ENCODE results near the gene PLCZ1. TPM values are rescaled to one million over a fixed set of nuclear protein-coding genes. Genes with fewer than 3 reads are reported as not detected.

PLCZ1 gene
- total RNA-seq, 2 experiments from 2014 or later = not detected

- no peaks in the 10 kb centered on the region for H3K9me3 Mint-ChIP-seq
- no peaks in the 10 kb centered on the region for H3K4me1 Mint-ChIP-seq (ENCODE audit: low read depth)
- CTCF ChIA-PET = no interaction called here
- no peak for DNase-seq
- H3K27me3 Mint-ChIP-seq (ENCODE audit: low read depth) = no peaks in the 10 kb centered on the region
- no peak overlapping the region for H3K4me3 Mint-ChIP-seq
- intact Hi-C loops (cut with micrococcal nuclease) = no loop called here
- H3K36me3 Mint-ChIP-seq (ENCODE audit: low read depth) = no peaks in the 10 kb centered on the region
- H3K27ac Mint-ChIP-seq = no peak overlapping the region
Measured at GRCh38 chr12:18747895-18748294, 10.1 kb upstream of the PLCZ1 start.

- Mint-ChIP-seq H3K27me3 (ENCODE audit: low read depth) (no peaks in the 10 kb centered on the region), H3K27ac (no peak overlapping the region), H3K4me1 (ENCODE audit: low read depth) (no peaks in the 10 kb centered on the region), H3K36me3 (ENCODE audit: low read depth) (no peaks in the 10 kb centered on the region), H3K4me3 (no peak overlapping the region), H3K9me3 (peaks cover 2% of the 10 kb centered on the region)
- CTCF ChIA-PET = no interaction called here
- DNase-seq = no peak
- intact Hi-C loops (cut with micrococcal nuclease) = no loop called here
Measured at GRCh38 chr12:18731156-18731555, 6.7 kb downstream of the PLCZ1 start.

GRCh38 chr12:18723752-18724151, 14.1 kb downstream of the PLCZ1 start:
- no peak for DNase-seq
- Mint-ChIP-seq H3K27me3 (ENCODE audit: low read depth) (no peaks in the 10 kb centered on the region), H3K36me3 (ENCODE audit: low read depth) (no peaks in the 10 kb centered on the region), H3K9me3 (peaks cover 2% of the 10 kb centered on the region), H3K4me1 (ENCODE audit: low read depth) (no peaks in the 10 kb centered on the region), H3K27ac (no peak overlapping the region), H3K4me3 (no peak overlapping the region)
- intact Hi-C loops (cut with micrococcal nuclease) = no loop called here
- CTCF ChIA-PET = no interaction called here

GRCh38 chr12:18721452-18721851, 16.4 kb downstream of the PLCZ1 start:
- intact Hi-C loops (cut with micrococcal nuclease) = no loop called here
- H3K9me3 Mint-ChIP-seq = peaks cover 3% of the 10 kb centered on the region
- no peaks in the 10 kb centered on the region for H3K4me1 Mint-ChIP-seq (ENCODE audit: low read depth)
- H3K27ac Mint-ChIP-seq = no peak overlapping the region
- no peaks in the 10 kb centered on the region for H3K36me3 Mint-ChIP-seq (ENCODE audit: low read depth)
- no peaks in the 10 kb centered on the region for H3K27me3 Mint-ChIP-seq (ENCODE audit: low read depth)
- CTCF ChIA-PET = no interaction called here
- no peak for DNase-seq
- H3K4me3 Mint-ChIP-seq = no peak overlapping the region

- CTCF ChIA-PET = no interaction called here
- Mint-ChIP-seq H3K27me3 (ENCODE audit: low read depth) (no peaks in the 10 kb centered on the region), H3K4me3 (no peak overlapping the region), H3K9me3 (peaks cover 3% of the 10 kb centered on the region), H3K4me1 (ENCODE audit: low read depth) (no peaks in the 10 kb centered on the region), H3K27ac (no peak overlapping the region), H3K36me3 (ENCODE audit: low read depth) (no peaks in the 10 kb centered on the region)
- no peak for DNase-seq
- intact Hi-C loops (cut with micrococcal nuclease) = no loop called here
Measured at GRCh38 chr12:18720690-18721089, 17.1 kb downstream of the PLCZ1 start.

- H3K36me3 Mint-ChIP-seq (ENCODE audit: low read depth) = no peaks in the 10 kb centered on the region
- H3K4me1 Mint-ChIP-seq (ENCODE audit: low read depth) = no peaks in the 10 kb centered on the region
- CTCF ChIA-PET = no interaction called here
- peaks cover 1% of the 10 kb centered on the region for H3K9me3 Mint-ChIP-seq
- no peak overlapping the region for H3K27ac Mint-ChIP-seq
- intact Hi-C loops (cut with micrococcal nuclease) = no loop called here
- H3K27me3 Mint-ChIP-seq (ENCODE audit: low read depth) = no peaks in the 10 kb centered on the region
- H3K4me3 Mint-ChIP-seq = no peak overlapping the region
- no peak for DNase-seq
Measured at GRCh38 chr12:18719922-18720510, 17.8 kb downstream of the PLCZ1 start.

GRCh38 chr12:18718462-18718861, 19.4 kb downstream of the PLCZ1 start:
- Mint-ChIP-seq H3K27ac (no peak overlapping the region), H3K4me3 (no peak overlapping the region), H3K36me3 (ENCODE audit: low read depth) (no peaks in the 10 kb centered on the region), H3K9me3 (peaks cover 1% of the 10 kb centered on the region), H3K4me1 (ENCODE audit: low read depth) (no peaks in the 10 kb centered on the region), H3K27me3 (ENCODE audit: low read depth) (no peaks in the 10 kb centered on the region)
- no peak for DNase-seq
- CTCF ChIA-PET = interaction anchor here (0.5 kb wide), 1 partner anchor 468 kb away, joined by 3 read pairs; no protein-coding TSS in a partner anchor
- intact Hi-C loops (cut with micrococcal nuclease) = no loop called here

GRCh38 chr12:18716236-18716635, 21.6 kb downstream of the PLCZ1 start:
- no peaks in the 10 kb centered on the region for H3K27me3 Mint-ChIP-seq (ENCODE audit: low read depth)
- CTCF ChIA-PET = no interaction called here
- H3K36me3 Mint-ChIP-seq (ENCODE audit: low read depth) = no peaks in the 10 kb centered on the region
- intact Hi-C loops (cut with micrococcal nuclease) = no loop called here
- no peak for DNase-seq
- H3K27ac Mint-ChIP-seq = no peak overlapping the region
- no peak overlapping the region for H3K4me3 Mint-ChIP-seq
- H3K4me1 Mint-ChIP-seq (ENCODE audit: low read depth) = no peaks in the 10 kb centered on the region
- peaks cover 1% of the 10 kb centered on the region for H3K9me3 Mint-ChIP-seq

GRCh38 chr12:18706798-18707197, 31.0 kb downstream of the PLCZ1 start:
- CTCF ChIA-PET = no interaction called here
- Mint-ChIP-seq H3K36me3 (ENCODE audit: low read depth) (no peaks in the 10 kb centered on the region), H3K9me3 (peaks cover 6% of the 10 kb centered on the region)

GRCh38 chr12:18703911-18704310, 33.9 kb downstream of the PLCZ1 start:
- Mint-ChIP-seq H3K4me1 (ENCODE audit: low read depth) (no peaks in the 10 kb centered on the region), H3K27ac (no peak overlapping the region), H3K4me3 (no peak overlapping the region), H3K36me3 (ENCODE audit: low read depth) (no peaks in the 10 kb centered on the region), H3K27me3 (ENCODE audit: low read depth) (no peaks in the 10 kb centered on the region), H3K9me3 (peaks cover 7% of the 10 kb centered on the region)
- CTCF ChIA-PET = no interaction called here
- DNase-seq = no peak
- intact Hi-C loops (cut with micrococcal nuclease) = no loop called here

More at GRCh38 chr12:18706798-18707197, 31.0 kb downstream of the PLCZ1 start:
- Mint-ChIP-seq H3K27ac (no peak overlapping the region), H3K27me3 (ENCODE audit: low read depth) (no peaks in the 10 kb centered on the region), H3K4me1 (ENCODE audit: low read depth) (no peaks in the 10 kb centered on the region), H3K4me3 (no peak overlapping the region)
- intact Hi-C loops (cut with micrococcal nuclease) = no loop called here
- no peak for DNase-seq

- H3K9me3 Mint-ChIP-seq = peaks cover 7% of the 10 kb centered on the region
- H3K4me3 Mint-ChIP-seq = no peak overlapping the region
- CTCF ChIA-PET = no interaction called here
Measured at GRCh38 chr12:18703321-18703720, 34.5 kb downstream of the PLCZ1 start.

GRCh38 chr12:18700271-18700670, 37.5 kb downstream of the PLCZ1 start:
- intact Hi-C loops (cut with micrococcal nuclease) = no loop called here
- no peak overlapping the region for H3K4me3 Mint-ChIP-seq
- no peaks in the 10 kb centered on the region for H3K36me3 Mint-ChIP-seq (ENCODE audit: low read depth)
- DNase-seq = no peak
- H3K27me3 Mint-ChIP-seq (ENCODE audit: low read depth) = no peaks in the 10 kb centered on the region
- CTCF ChIA-PET = no interaction called here
- H3K9me3 Mint-ChIP-seq = peaks cover 7% of the 10 kb centered on the region
- H3K4me1 Mint-ChIP-seq (ENCODE audit: low read depth) = no peaks in the 10 kb centered on the region
- H3K27ac Mint-ChIP-seq = no peak overlapping the region

More at GRCh38 chr12:18703321-18703720, 34.5 kb downstream of the PLCZ1 start:
- no peaks in the 10 kb centered on the region for H3K4me1 Mint-ChIP-seq (ENCODE audit: low read depth)
- H3K27me3 Mint-ChIP-seq (ENCODE audit: low read depth) = no peaks in the 10 kb centered on the region
- H3K36me3 Mint-ChIP-seq (ENCODE audit: low read depth) = no peaks in the 10 kb centered on the region
- H3K27ac Mint-ChIP-seq = no peak overlapping the region
- intact Hi-C loops (cut with micrococcal nuclease) = no loop called here
- DNase-seq = no peak

- H3K27me3 Mint-ChIP-seq (ENCODE audit: low read depth) = no peaks in the 10 kb centered on the region
- peaks cover 13% of the 10 kb centered on the region for H3K9me3 Mint-ChIP-seq
- intact Hi-C loops (cut with micrococcal nuclease) = no loop called here
- CTCF ChIA-PET = no interaction called here
- no peaks in the 10 kb centered on the region for H3K36me3 Mint-ChIP-seq (ENCODE audit: low read depth)
- H3K27ac Mint-ChIP-seq = no peak overlapping the region
- DNase-seq = no peak
- H3K4me1 Mint-ChIP-seq (ENCODE audit: low read depth) = no peaks in the 10 kb centered on the region
- H3K4me3 Mint-ChIP-seq = no peak overlapping the region
Measured at GRCh38 chr12:18696971-18697602, 40.7 kb downstream of the PLCZ1 start.

Data from activated naive CD4-positive, alpha-beta T cell treated with anti-CD3 and anti-CD28 coated beads for 36 hours (primary cell).